Chondrocyte (in vitro differentiated cells): ENCODE measurements around the gene NCAPG2. TPM values are rescaled to one million over a fixed set of nuclear protein-coding genes. Genes with fewer than 3 reads are reported as not detected.

Experiments
- DNase-seq: peaks from one replicate; pipeline ENCODE4 v3.0.0; 2021; ENCODE audit warnings: mixed read lengths, low spot score
- H3K27ac Mint-ChIP-seq: one replicate; pipeline ENCODE4 v1.8.0; 2021; ENCODE audit warnings: mild to moderate bottlenecking, moderate library complexity, mixed read lengths; ENCODE audit not compliant: unreplicated experiment
- H3K27me3 Mint-ChIP-seq: 2 replicates; pipeline ENCODE4 v1.8.0; 2021; ENCODE audit warnings: low read depth, mixed read lengths
- H3K36me3 Mint-ChIP-seq: 2 replicates; pipeline ENCODE4 v1.8.0; 2021; ENCODE audit warnings: low read depth, mixed read lengths
- H3K4me1 Mint-ChIP-seq: 2 replicates; pipeline ENCODE4 v1.8.0; 2021; ENCODE audit warnings: low read depth, mild to moderate bottlenecking, mixed read lengths
- H3K4me3 Mint-ChIP-seq: one replicate; pipeline ENCODE4 v1.8.0; 2021; ENCODE audit warnings: mild to moderate bottlenecking, moderate library complexity, mixed read lengths; ENCODE audit not compliant: unreplicated experiment
- H3K9me3 Mint-ChIP-seq: 2 replicates; pipeline ENCODE4 v1.8.0; 2021; ENCODE audit warnings: low read depth, mixed read lengths
- CTCF ChIP-seq: fragments of 200-600 bp; sonication (generic); IDR thresholded peaks from 2 replicates; pipeline ENCODE4 v1.5.0; 2021; ENCODE audit warnings: antibody characterized with exemption, mild to moderate bottlenecking, moderate library complexity
- total RNA-seq: library from RNA; stranded (reverse); gene quantifications from 3 replicates; pipeline ENCODE4 v1.2.1, GENCODE V29; 2021

NCAPG2 gene
- total RNA-seq, 1 donor from 2014 or later, result 13.0 TPM

DNA sequence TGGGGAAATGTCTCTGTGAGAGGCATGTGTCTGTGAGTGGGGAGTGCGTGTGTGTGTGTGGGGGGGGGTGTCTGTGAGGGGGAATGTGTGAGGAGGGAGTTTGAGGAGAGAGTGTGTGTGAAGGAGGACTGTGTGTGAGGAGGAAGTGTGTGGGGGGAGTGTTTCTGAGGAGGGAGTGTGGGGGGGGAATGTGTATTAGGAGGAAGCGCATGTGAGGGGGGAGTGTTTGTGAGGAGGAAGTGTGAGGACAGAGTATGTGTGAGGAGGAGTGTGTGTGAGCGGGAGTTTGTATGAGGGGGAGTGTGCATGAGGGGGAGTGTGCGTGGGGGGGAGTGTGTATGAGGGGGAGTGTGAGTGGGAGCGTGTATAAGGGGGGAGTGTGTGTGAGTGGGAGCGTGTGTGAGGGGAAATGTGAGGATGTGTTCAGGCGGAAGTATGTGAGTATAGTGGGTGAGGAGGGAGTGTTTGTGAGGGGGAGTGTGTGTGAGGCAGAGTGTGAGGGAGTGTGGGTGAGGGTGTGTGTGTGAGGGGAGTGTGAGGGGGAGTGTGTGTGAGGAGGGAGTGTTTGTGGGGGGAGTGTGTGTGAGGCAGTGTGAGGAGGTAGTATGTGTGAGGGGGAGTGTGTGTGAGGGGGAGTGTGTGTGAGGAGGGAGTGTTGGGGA lies 95.2 kb downstream of the NCAPG2 start:
- Mint-ChIP-seq H3K4me1 (no peaks in the 10 kb centered on the region), H3K36me3 (no peaks in the 10 kb centered on the region), H3K4me3 (no peak overlapping the region), H3K27ac (no peak overlapping the region), H3K27me3 (no peaks in the 10 kb centered on the region), H3K9me3 (no peaks in the 10 kb centered on the region)
- TF ChIP-seq CTCF, result no peak
- DNase-seq, result no peak

DNA sequence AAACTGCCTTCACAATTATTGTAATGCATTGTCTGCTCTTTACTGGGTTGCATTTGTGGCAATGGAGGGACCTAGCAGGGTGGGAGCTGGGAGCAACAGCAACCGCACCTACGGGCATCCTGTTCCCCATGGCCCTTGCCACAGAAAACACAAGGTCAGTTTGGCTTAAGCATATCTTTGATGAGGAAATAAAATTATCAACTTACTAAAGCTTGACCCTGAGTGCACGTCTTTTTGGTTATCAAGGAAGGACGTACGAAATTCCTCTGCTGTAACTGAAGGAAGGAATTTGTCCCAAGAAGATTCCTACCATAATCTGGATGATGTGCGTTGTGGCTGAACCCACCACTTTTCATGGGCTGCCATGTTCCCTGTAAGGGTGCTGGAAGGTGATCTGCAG lies 97.0 kb downstream of the NCAPG2 start:
- no peaks in the 10 kb centered on the region for H3K4me1 Mint-ChIP-seq
- no peak overlapping the region for H3K4me3 Mint-ChIP-seq
- DNase-seq, result no peak
- no peaks in the 10 kb centered on the region for H3K36me3 Mint-ChIP-seq
- TF ChIP-seq CTCF, result no peak
- no peak overlapping the region for H3K27ac Mint-ChIP-seq
- H3K9me3 Mint-ChIP-seq, result no peaks in the 10 kb centered on the region
- no peaks in the 10 kb centered on the region for H3K27me3 Mint-ChIP-seq

- Mint-ChIP-seq H3K27ac (no peak overlapping the region), H3K4me3 (no peak overlapping the region), H3K36me3 (no peaks in the 10 kb centered on the region), H3K27me3 (no peaks in the 10 kb centered on the region), H3K9me3 (no peaks in the 10 kb centered on the region), H3K4me1 (no peaks in the 10 kb centered on the region)
- no peak for DNase-seq
- TF ChIP-seq CTCF, result no peak
Measured at GRCh38 chr7:158606671-158607424, 97.8 kb downstream of the NCAPG2 start.

GRCh38 chr7:158606129-158606528 lies 98.5 kb downstream of the NCAPG2 start:
- no peak overlapping the region for H3K4me3 Mint-ChIP-seq
- H3K36me3 Mint-ChIP-seq, result no peaks in the 10 kb centered on the region
- no peaks in the 10 kb centered on the region for H3K27me3 Mint-ChIP-seq
- DNase-seq, result no peak
- H3K27ac Mint-ChIP-seq, result no peak overlapping the region
- H3K4me1 Mint-ChIP-seq, result no peaks in the 10 kb centered on the region
- TF ChIP-seq CTCF, result no peak
- H3K9me3 Mint-ChIP-seq, result no peaks in the 10 kb centered on the region

DNA sequence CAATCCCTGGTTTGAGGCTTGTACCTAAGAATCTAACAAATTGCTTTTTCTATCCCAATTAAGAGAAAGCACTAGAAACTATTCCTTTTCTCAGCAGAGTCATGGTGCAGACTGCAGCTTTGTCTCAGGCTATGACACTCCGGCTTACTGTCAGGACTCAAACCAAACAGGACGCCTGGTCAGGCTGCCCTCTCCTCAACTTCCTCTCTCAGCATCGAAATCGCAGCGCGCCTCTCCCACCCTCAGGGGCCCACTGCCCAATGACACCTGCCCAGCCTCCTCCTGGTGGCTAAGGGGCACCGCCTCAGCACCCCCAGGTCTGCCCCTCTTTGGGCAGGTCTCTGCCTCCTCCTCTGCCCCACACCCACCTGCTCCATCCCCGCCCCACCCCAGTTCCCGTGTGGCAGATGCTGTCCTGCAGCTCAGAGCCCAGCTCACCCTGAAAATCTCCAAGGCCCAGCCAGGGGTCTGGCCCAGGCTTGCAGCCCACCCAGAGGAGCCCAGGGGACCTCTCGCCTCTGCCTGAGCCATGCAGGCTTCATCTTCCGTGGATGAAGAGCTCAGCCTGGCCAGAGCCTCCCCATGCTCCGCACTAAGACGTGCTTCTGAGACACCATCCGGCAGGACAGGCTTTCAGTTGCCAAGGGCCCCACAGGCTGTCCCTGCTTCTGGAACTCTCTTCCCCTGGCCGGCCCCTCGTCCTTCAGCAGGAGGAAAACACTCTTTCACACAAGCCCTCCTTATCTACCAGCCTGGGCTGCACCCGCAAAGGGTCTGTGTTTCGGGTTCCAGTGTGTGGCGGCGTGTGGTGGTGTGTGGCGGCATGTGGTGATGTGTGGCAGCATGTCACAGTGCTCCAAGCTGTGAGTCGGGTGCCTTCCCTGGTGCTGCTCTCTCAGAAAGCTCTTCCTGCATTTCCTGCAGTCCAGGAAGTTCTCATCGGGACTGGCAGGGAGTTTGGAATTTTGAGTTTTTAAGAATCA lies 100.5 kb downstream of the NCAPG2 start:
- DNase-seq, result no peak
- no peaks in the 10 kb centered on the region for H3K27me3 Mint-ChIP-seq

More for the DNA sequence above, 100.5 kb downstream of the NCAPG2 start:
- no peaks in the 10 kb centered on the region for H3K9me3 Mint-ChIP-seq
- H3K4me3 Mint-ChIP-seq, result no peak overlapping the region
- H3K27ac Mint-ChIP-seq, result no peak overlapping the region
- no peak for TF ChIP-seq CTCF
- no peaks in the 10 kb centered on the region for H3K4me1 Mint-ChIP-seq
- H3K36me3 Mint-ChIP-seq, result no peaks in the 10 kb centered on the region
